Body of pancreas (tissue), 4 donors: Measurements from ENCODE around the gene SFRP4. TPM values are rescaled to one million over a fixed set of nuclear protein-coding genes. Genes with fewer than 3 reads are reported as not detected.

Experiments used
- ATAC-seq: fragments of 150-250 bp; one replicate; pipeline ENCODE4 v1.9.1; 2016
- DNase-seq, 4 donors: peaks; one replicate each; pipeline ENCODE4 v3.0.0-alpha.2; 2019
- H3K27ac ChIP-seq, 4 donors: fragments of 200-600 bp; sonication (generic); 1 replicate in 3 of 4; 2 replicates in 1 of 4; pipeline versions ENCODE4 v1.5.1 to v1.6.1; 2016 to 2019; ENCODE audit warnings: mild to moderate bottlenecking in 1 of 4, mixed read lengths in 1 of 4, moderate library complexity in 1 of 4
- H3K27me3 ChIP-seq, 2 donors: fragments of 200-600 bp; sonication (generic); one replicate each; pipeline ENCODE4 v1.6.0; 2016; ENCODE audit warnings: mild to moderate bottlenecking in 1 of 2
- H3K36me3 ChIP-seq, 2 donors: fragments of 200-600 bp; sonication (generic); replicated peaks in 1 of 2; 2 replicates each; pipeline ENCODE4 v1.5.1; 2016; ENCODE audit warnings: low read depth in 2 of 2; ENCODE audit not compliant: insufficient read depth in 1 of 2
- H3K4me1 ChIP-seq: fragments of 200-600 bp; sonication (generic); one replicate; pipeline ENCODE4 v1.6.0; 2016
- H3K4me3 ChIP-seq, 2 donors: fragments of 200-600 bp; sonication (generic); 1 replicate in 1 of 2; 2 replicates in 1 of 2; pipeline ENCODE4 v1.5.1; 2016 to 2019
- H3K9me3 ChIP-seq, 3 donors: fragments of 200-600 bp; sonication (generic); 1 replicate in 2 of 3; 2 replicates in 1 of 3; pipeline ENCODE4 v1.5.1; 2016
- CTCF ChIP-seq, 7 experiments: fragments of 450-650 bp in 4 of 7; fragments of 200-600 bp in 3 of 7; sonication (generic) in 3 of 7; IDR thresholded peaks; one replicate each; pipeline ENCODE4 v1.5.1; 2016 to 2019; ENCODE audit warnings: antibody characterized with exemption in 7 of 7
- POLR2A ChIP-seq, 3 donors: fragments of 450-650 bp; IDR thresholded peaks; one replicate each; pipeline ENCODE4 v1.6.1; 2016; ENCODE audit warnings: antibody characterized with exemption in 3 of 3, mild to moderate bottlenecking in 2 of 3
- WGBS, 2 donors: methylation state at CpG; one replicate each; pipeline ENCODE4 v1.1.5; 2017; 5-methylcytosine and 5-hydroxymethylcytosine counted together
- intact Hi-C: fragments of 100-400 bp; cut with DNase I; formaldehyde crosslinking; loops from one replicate; pipeline ENCODE4 v1.15.1; 2023
- total RNA-seq, 2 donors: library from RNA; depleted of rRNA; stranded (reverse); fragments of >200 nt; gene quantifications; one replicate each; pipeline ENCODE4 v1.1.0, GENCODE V29; 2016

SFRP4 gene
- total RNA-seq, 2 donors from 2014 or later, result 5.3 to 9.1 TPM

- TF ChIP-seq POLR2A (IDR thresholded peaks at IDR 0.05), result no peak
- TF ChIP-seq CTCF (IDR thresholded peaks at IDR 0.05), result no peak
Measured at GRCh38 chr7:37893359-37893758, 23.3 kb downstream of the SFRP4 start.

GRCh38 chr7:37882086-37882485, 34.5 kb downstream of the SFRP4 start:
- no peaks in the 10 kb centered on the region for H3K36me3 ChIP-seq
- no peaks in the 10 kb centered on the region for H3K9me3 ChIP-seq
- H3K4me3 ChIP-seq, result no peak overlapping the region
- no peak overlapping the region for H3K27ac ChIP-seq
- 70 to 76% methylated on average over 5 to 6 of the region's 6 CpGs for WGBS, 2 donors
- no peak for ATAC-seq
- no peaks in the 10 kb centered on the region for H3K27me3 ChIP-seq
- intact Hi-C loops, result no loop called here
- no peaks in the 10 kb centered on the region for H3K4me1 ChIP-seq
- no peak for DNase-seq
- no peak for TF ChIP-seq POLR2A (IDR thresholded peaks at IDR 0.05)
- no peak for TF ChIP-seq CTCF (IDR thresholded peaks at IDR 0.05)

More at GRCh38 chr7:37893359-37893758, 23.3 kb downstream of the SFRP4 start:
- H3K4me1 ChIP-seq, result no peaks in the 10 kb centered on the region
- H3K27ac ChIP-seq, result no peak overlapping the region
- no peak for ATAC-seq
- H3K27me3 ChIP-seq, result no peaks in the 10 kb centered on the region
- H3K9me3 ChIP-seq, result no peaks in the 10 kb centered on the region
- H3K36me3 ChIP-seq, result no peaks in the 10 kb centered on the region
- DNase-seq, result no peak
- intact Hi-C loops, result no loop called here
- H3K4me3 ChIP-seq, result no peak overlapping the region

Other genes with a start within 250 kb of the SFRP4 start
- gene GPR141, start 233.1 kb downstream of the SFRP4 start, total RNA-seq, result 1 to 10 TPM in 1 of 2 donors, not detected in 1; 6.3 TPM
- not detected for gene NME8, start 68.2 kb downstream of the SFRP4 start, total RNA-seq
- 10 to 100 TPM; 17.6 to 24.7 TPM for gene EPDR1, start 3.8 kb upstream of the SFRP4 start, total RNA-seq